Skeletal muscle satellite cell (primary cell): Measurements from ENCODE around the gene UBE2D3. TPM values are rescaled to one million over a fixed set of nuclear protein-coding genes. Genes with fewer than 3 reads are reported as not detected.

Source experiments
- H3K27me3 ChIP-seq: 2 replicates; pipeline ENCODE4 v1.7.0; 2013; ENCODE audit warnings: low read length; ENCODE audit not compliant: control insufficient read depth, insufficient read depth
- H3K36me3 ChIP-seq: 2 replicates; pipeline ENCODE4 v1.7.0; 2013; ENCODE audit warnings: mild to moderate bottlenecking, control low read depth, low read length; ENCODE audit not compliant: insufficient read depth
- H3K4me1 ChIP-seq: 2 replicates; pipeline ENCODE4 v1.7.0; 2013; ENCODE audit warnings: low read length; ENCODE audit not compliant: control insufficient read depth, insufficient read depth
- H3K4me2 ChIP-seq: 2 replicates; pipeline ENCODE4 v1.7.0; 2013; ENCODE audit warnings: mild to moderate bottlenecking, low read length
- H3K4me3 ChIP-seq: 2 replicates; pipeline ENCODE4 v1.7.0; 2013; ENCODE audit warnings: low read length
- H3K9ac ChIP-seq: 2 replicates; pipeline ENCODE4 v1.7.0; 2013; ENCODE audit warnings: mild to moderate bottlenecking, low read depth, low read length, moderate library complexity
- H3K9me3 ChIP-seq: replicated peaks from 2 replicates; pipeline ENCODE4 v1.7.0; 2013; ENCODE audit warnings: mild to moderate bottlenecking, control low read depth, low read length
- small RNA-seq: library from RNA; depleted of rRNA; stranded (forward); fragments of <200 nt; gene quantifications from one replicate; pipeline ENCODE3, GENCODE V24; 2012

Gene UBE2D3

DNA sequence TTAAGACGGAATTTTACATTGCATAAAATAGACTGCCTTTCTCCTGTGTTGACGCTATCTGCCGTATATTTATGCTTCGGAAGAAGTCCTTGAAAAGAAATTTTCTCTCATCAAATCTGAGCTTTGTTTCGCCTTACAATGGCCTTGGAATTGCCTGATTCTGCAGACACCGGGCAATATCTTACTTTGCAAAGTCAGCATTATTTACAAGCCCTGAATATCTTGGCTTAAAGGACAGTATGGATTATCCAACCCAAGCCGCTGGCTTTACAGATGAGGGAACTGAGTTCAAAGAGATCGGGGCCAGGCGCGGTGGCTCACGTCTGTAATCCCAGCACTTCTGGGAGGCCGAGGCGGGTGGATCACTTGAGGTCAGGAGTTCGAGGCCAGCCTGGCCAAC lies 65.4 kb downstream of the UBE2D3 start:
- H3K4me1 ChIP-seq = peaks cover 9% of the 10 kb centered on the region
- H3K36me3 ChIP-seq = no peaks in the 10 kb centered on the region
- no peaks in the 10 kb centered on the region for H3K27me3 ChIP-seq
- no peaks in the 10 kb centered on the region for H3K9me3 ChIP-seq
- no peak overlapping the region for H3K4me3 ChIP-seq
- no peak overlapping the region for H3K9ac ChIP-seq
- H3K4me2 ChIP-seq = peak overlapping the region; percentile 91

DNA sequence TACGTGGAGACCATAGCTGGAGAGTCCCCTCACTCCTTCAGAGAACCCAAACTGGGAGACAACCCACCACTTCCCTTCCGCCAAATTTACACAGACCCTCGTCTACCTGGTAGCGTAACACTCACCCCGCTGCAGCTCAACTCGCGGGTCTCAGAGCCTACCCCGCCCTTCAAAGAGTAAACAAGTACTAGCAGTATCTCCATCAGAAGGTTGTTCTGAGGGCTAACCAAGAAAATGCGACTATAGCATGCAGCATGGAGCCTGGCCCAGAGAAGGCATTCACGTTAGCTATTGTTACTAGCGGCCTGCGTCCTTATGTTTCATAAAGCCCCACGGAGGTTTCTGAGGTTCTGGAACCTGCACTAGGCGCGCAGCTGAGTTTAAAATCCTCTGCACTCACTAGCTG lies 66.1 kb downstream of the UBE2D3 start:
- peak overlapping the region; percentile 91 for H3K4me2 ChIP-seq
- no peaks in the 10 kb centered on the region for H3K36me3 ChIP-seq
- peak overlapping the region; percentile 96 for H3K4me3 ChIP-seq
- no peaks in the 10 kb centered on the region for H3K9me3 ChIP-seq
- peaks cover 9% of the 10 kb centered on the region for H3K4me1 ChIP-seq
- H3K9ac ChIP-seq = peak overlapping the region; percentile 74
- no peaks in the 10 kb centered on the region for H3K27me3 ChIP-seq

DNA sequence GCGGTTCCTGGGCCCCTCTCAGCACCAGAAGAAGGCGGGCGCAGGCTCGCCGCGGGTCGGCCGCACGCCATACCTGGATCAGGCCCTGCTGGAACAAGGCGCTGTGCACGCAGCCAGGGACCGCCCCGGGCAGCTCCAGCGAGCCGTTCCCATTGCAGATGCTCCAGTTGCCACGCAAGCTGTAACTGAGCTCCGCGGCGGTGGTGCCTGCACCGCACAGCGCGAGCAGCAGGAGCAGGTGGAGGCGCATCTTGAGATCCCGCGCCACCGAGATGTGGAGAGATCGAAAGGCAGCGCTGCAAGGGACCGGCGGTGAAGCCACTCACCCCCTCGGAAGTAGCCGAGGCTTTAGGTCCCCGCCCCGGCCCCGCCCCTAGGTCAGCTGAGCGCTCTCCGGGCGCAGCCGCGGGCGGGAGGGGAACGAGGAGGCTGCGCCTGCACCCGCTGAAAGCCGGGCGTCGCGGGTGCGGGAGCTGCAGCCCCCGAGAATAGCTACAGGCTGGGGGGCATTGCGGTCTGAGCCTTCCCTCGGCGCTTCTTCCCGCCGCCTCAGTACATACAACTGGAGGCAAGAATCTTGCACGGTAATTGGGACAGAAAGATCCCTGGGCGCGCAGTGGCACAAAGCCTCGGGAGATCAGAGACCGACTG lies 66.6 kb downstream of the UBE2D3 start, which contains the start of gene MANBA:
Gene MANBA, minus strand, starts transcription at position 324 of the 651 bp plus-strand sequence. Its CDS starts 74 bp downstream, at position 250.
- peaks cover 9% of the 10 kb centered on the region for H3K4me1 ChIP-seq
- H3K4me2 ChIP-seq = peak within 1 kb of the TSS; percentile 91
- peak within 1 kb of the TSS; percentile 74 for H3K9ac ChIP-seq
- H3K4me3 ChIP-seq = peak within 1 kb of the TSS; percentile 96
- no peaks in the 10 kb centered on the region for H3K27me3 ChIP-seq
- no peaks in the 10 kb centered on the region for H3K9me3 ChIP-seq
- H3K36me3 ChIP-seq = no peaks in the 10 kb centered on the region

DNA sequence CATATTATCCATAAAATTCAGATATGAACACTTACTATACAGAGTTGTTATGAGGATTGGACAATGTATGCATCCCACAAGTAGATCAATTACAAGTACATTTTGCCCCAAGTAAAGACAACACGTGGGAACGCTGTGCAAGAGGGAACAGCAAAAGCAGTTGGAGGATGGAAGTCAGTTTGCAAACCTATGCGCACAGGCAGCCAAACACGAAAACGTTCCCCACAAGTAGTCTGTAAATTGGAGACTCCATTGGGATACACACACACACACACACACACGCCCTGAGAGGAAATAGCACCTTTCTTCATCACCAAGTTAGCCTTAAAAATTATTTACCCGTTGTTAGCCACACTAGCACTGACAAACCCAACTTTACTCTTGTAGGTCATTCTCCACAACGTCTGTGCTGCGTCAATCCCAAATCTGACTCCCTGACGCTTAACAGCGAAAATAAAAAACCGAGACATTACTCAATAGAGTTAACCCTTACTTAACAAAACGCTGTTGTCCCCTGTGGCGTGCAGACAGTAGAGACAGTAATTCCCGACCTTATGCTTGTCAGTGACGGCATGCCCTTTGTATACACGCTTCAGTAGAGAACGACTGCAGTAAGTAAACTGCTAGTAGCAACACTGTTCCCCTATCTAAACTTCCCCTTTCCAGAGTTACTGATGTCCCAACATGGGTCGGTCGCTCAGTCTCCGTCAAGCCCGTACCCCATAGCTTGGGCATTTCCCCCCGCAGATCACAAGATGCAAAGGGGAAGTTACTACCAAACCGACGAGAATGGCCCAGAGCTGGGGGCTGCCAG lies 67.3 kb downstream of the UBE2D3 start:
- peaks cover 9% of the 10 kb centered on the region for H3K4me1 ChIP-seq
- no peaks in the 10 kb centered on the region for H3K9me3 ChIP-seq
- H3K36me3 ChIP-seq = no peaks in the 10 kb centered on the region
- no peaks in the 10 kb centered on the region for H3K27me3 ChIP-seq
- H3K4me3 ChIP-seq = peak overlapping the region; percentile 96
- H3K4me2 ChIP-seq = peak overlapping the region; percentile 91
- peak overlapping the region; percentile 74 for H3K9ac ChIP-seq

DNA sequence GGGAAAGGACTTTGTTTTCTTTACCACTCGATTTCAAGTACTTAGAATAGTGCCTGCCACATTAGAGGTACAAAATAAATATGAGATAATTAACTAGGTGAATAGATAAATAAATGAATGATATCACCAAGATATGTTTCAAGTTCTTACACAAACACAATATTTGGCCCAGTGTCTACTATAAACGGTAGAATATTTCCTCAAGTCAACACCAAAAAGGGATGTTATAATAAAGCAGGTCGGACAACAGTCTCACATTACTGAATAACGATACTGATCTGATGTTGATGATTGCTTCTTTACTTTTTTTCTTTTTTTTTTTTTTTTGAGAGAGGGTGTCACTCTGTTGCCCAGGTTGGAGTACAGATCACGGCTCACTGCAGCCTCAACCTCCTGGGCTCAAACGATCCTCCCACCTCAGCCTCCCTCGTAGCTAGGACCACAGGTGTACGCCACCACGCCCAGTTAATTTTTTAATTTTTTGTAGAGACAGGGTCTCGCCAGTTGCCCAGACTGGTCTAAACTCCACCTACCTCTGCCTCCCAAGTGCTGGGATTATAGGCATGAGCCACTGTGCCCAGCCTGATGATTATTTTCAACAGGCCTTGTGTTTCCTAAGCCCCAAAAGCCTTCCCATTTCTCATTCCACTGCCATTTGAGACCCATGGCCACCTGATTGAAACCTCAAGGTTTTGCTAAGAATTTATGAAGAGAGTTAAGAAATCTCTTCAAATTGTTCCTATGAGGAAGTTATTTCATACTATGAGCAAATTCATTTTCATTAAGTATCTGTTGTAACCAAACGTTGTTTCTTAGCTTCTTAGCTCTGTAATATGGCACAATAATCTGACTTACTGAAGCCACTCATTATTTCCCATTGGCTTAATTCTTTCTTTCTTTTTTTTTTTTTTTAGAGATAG lies 68.8 kb downstream of the UBE2D3 start:
- no peaks in the 10 kb centered on the region for H3K9me3 ChIP-seq
- no peak overlapping the region for H3K9ac ChIP-seq
- peaks cover 18% of the 10 kb centered on the region for H3K4me1 ChIP-seq
- no peak overlapping the region for H3K4me3 ChIP-seq
- H3K4me2 ChIP-seq = no peak overlapping the region
- H3K36me3 ChIP-seq = no peaks in the 10 kb centered on the region
- no peaks in the 10 kb centered on the region for H3K27me3 ChIP-seq

DNA sequence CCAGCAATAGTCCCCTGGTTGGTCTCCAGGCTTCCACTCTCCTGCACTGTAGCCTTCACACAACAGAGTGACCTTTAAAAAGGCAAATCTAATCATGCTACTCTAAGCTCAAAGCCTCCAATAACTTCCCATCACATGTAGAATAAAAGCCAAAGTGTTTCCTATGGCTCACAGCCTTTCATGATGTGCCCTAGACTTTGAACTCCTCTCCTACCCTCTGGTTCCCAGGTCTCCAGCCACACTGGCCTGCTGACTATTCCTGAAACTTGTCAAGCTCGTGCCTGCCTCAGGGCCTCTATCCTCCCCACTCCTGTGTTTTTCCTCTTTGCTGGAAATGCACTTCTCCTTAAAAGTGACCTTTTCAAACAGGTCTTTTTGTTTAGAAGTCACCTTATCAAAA lies 69.7 kb downstream of the UBE2D3 start:
- Histone ChIP-seq H3K9ac (no peak overlapping the region), H3K27me3 (no peaks in the 10 kb centered on the region), H3K4me3 (no peak overlapping the region), H3K4me2 (no peak overlapping the region), H3K9me3 (no peaks in the 10 kb centered on the region), H3K36me3 (no peaks in the 10 kb centered on the region), H3K4me1 (peaks cover 18% of the 10 kb centered on the region)

DNA sequence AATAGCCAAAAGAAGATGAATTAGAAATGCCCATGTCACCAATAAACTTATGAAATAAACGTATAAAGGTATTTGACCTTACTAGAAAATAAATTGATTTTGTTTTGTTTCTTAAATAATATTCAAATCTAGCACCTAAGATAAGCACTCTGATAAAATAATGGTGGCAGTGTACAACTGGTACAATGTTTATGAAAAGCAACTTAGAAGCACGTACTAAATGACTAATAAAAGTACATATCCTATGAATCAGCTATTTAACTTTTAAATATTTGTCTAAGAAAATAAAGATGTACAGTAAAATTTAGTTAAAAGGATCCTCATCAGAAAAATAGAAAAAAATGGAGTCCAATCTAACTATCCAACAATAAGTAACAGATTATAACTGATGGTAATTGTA lies 73.3 kb downstream of the UBE2D3 start:
- no peaks in the 10 kb centered on the region for H3K27me3 ChIP-seq
- H3K9ac ChIP-seq = no peak overlapping the region
- H3K4me3 ChIP-seq = no peak overlapping the region
- no peak overlapping the region for H3K4me2 ChIP-seq
- H3K36me3 ChIP-seq = peaks cover 4% of the 10 kb centered on the region
- peaks cover 9% of the 10 kb centered on the region for H3K4me1 ChIP-seq
- no peaks in the 10 kb centered on the region for H3K9me3 ChIP-seq

DNA sequence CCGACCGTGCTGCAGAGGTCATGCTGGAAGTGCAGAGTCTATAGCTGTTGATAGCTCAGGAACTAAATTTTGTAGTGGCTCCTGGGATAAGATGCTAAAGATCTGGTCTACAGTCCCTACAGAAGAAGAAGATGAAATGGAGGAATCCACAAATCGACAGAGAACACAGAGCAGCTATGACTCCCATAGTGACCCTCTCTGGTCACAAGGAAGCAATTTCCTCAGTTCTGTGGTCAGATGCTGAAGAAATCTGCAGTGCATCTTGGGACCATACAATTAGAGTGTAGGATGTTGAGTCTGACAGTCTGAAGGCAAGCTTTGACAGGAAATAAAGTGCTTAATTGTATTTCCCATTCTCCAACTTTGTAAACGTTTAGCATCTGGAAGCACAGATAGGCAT lies 75.4 kb downstream of the UBE2D3 start:
- Histone ChIP-seq H3K36me3 (peaks cover 4% of the 10 kb centered on the region), H3K9me3 (no peaks in the 10 kb centered on the region), H3K9ac (no peak overlapping the region), H3K27me3 (no peaks in the 10 kb centered on the region), H3K4me2 (no peak overlapping the region), H3K4me3 (no peak overlapping the region), H3K4me1 (peaks cover 9% of the 10 kb centered on the region)

Small RNAs within 50 kb of the gene (small RNA-seq; reads per million reads assigned to genes)
- not detected for gene RNU7-151P
